HG03469 (cell line): Measurements from ENCODE around the gene WWOX.

Experiments
- ATAC-seq: cut with Tn5 transposase; IDR thresholded peaks from one replicate; pipeline ENCODE4 v1.9.1; 2021; ENCODE audit warnings: mild to moderate bottlenecking, moderate library complexity, moderate number of reproducible peaks; ENCODE audit not compliant: unreplicated experiment

WWOX gene

GRCh38 chr16:78553268-78554039 is 454.0 kb downstream of the WWOX start:
- no peak for ATAC-seq

- ATAC-seq: no peak
Measured at GRCh38 chr16:78556421-78556820, 457.0 kb downstream of the WWOX start.

GRCh38 chr16:78560997-78561396 is 461.5 kb downstream of the WWOX start:
- no peak for ATAC-seq

- ATAC-seq: no peak
Measured at GRCh38 chr16:78562111-78562510, 462.7 kb downstream of the WWOX start.

- no peak for ATAC-seq
Measured at GRCh38 chr16:78562650-78563049, 463.2 kb downstream of the WWOX start.

- ATAC-seq: no peak
Measured at GRCh38 chr16:78563905-78564304, 464.5 kb downstream of the WWOX start.

GRCh38 chr16:78566397-78567073 is 467.1 kb downstream of the WWOX start:
- no peak for ATAC-seq

- no peak for ATAC-seq
Measured at GRCh38 chr16:78570399-78571141, 471.1 kb downstream of the WWOX start.

- no peak for ATAC-seq
Measured at GRCh38 chr16:78571434-78571833, 472.0 kb downstream of the WWOX start.

- no peak for ATAC-seq
Measured at GRCh38 chr16:78571898-78572358, 472.5 kb downstream of the WWOX start.

- ATAC-seq: no peak
Measured at GRCh38 chr16:78574571-78574970, 475.1 kb downstream of the WWOX start.

- no peak for ATAC-seq
Measured at GRCh38 chr16:78576941-78577340, 477.5 kb downstream of the WWOX start.

GRCh38 chr16:78577630-78578029 is 478.2 kb downstream of the WWOX start:
- ATAC-seq: no peak

GRCh38 chr16:78579020-78579419 is 479.6 kb downstream of the WWOX start:
- ATAC-seq: no peak

- ATAC-seq: no peak
Measured at GRCh38 chr16:78583441-78583840, 484.0 kb downstream of the WWOX start.

GRCh38 chr16:78584213-78584860 is 484.9 kb downstream of the WWOX start:
- ATAC-seq: no peak

- ATAC-seq: no peak
Measured at GRCh38 chr16:78584991-78585390, 485.5 kb downstream of the WWOX start.

- no peak for ATAC-seq
Measured at GRCh38 chr16:78589331-78589730, 489.9 kb downstream of the WWOX start.

GRCh38 chr16:78591682-78592103 is 492.2 kb downstream of the WWOX start:
- no peak for ATAC-seq

GRCh38 chr16:78592111-78592510 is 492.7 kb downstream of the WWOX start:
- no peak for ATAC-seq

GRCh38 chr16:78593352-78593751 is 493.9 kb downstream of the WWOX start:
- no peak for ATAC-seq
